ENCODE measurements around the gene SNX25.
A peak's percentile ranks its signal among the peaks of the same experiment; 100 is the strongest.

SNX25 gene

GRCh38 chr4:185384930-185385331, 175.5 kb downstream of the SNX25 start:
- DNase-seq: no peak

GRCh38 chr4:185387957-185388356, 178.6 kb downstream of the SNX25 start:
- DNase-seq: no peak

- no peak for DNase-seq
These were observed 181.5 kb downstream of the SNX25 start for GRCh38 chr4:185390941-185391340.

- DNase-seq: no peak
These were observed 182.8 kb downstream of the SNX25 start for GRCh38 chr4:185392156-185392555.

GRCh38 chr4:185394568-185395237, 185.3 kb downstream of the SNX25 start:
- DNase-seq: peak; percentile 21

- DNase-seq: peak; percentile 42
These were observed 186.0 kb downstream of the SNX25 start, which contains the start of gene LRP2BP for GRCh38 chr4:185395238-185395955. TSS of gene LRP2BP (minus strand) at chr4:185395924. CDS start at chr4:185378186, 17,738 bp downstream.

GRCh38 chr4:185395956-185396723, 186.7 kb downstream of the SNX25 start:
- DNase-seq: peak; percentile 98

GRCh38 chr4:185396724-185397385, 187.5 kb downstream of the SNX25 start, which contains the start of gene ANKRD37:
TSS of gene ANKRD37 (plus strand) at chr4:185396841. CDS start at chr4:185396924, 83 bp downstream.
- DNase-seq: no peak

GRCh38 chr4:185398618-185399017, 189.2 kb downstream of the SNX25 start:
- DNase-seq: no peak

- DNase-seq: no peak
These were observed 190.1 kb downstream of the SNX25 start for GRCh38 chr4:185399466-185399865.

- no peak for DNase-seq
These were observed 194.6 kb downstream of the SNX25 start for GRCh38 chr4:185404031-185404430.

- no peak for DNase-seq
These were observed 196.1 kb downstream of the SNX25 start for GRCh38 chr4:185405296-185405999.

GRCh38 chr4:185408432-185408831, 199.0 kb downstream of the SNX25 start:
- DNase-seq: no peak

- DNase-seq: no peak
These were observed 202.5 kb downstream of the SNX25 start for GRCh38 chr4:185411849-185412248.

GRCh38 chr4:185412412-185412811, 203.0 kb downstream of the SNX25 start:
- DNase-seq: no peak

All from CD4-positive, alpha-beta T cell treated with Interleukin-21 for 1 hour (primary cell).